Fibroblast of lung (primary cell): ENCODE data around the gene OR2V2.

Source experiments
- CTCF ChIP-seq, 2 donors: IDR thresholded peaks in 1 of 2; conservative IDR thresholded peaks in 1 of 2; 1 replicate in 1 of 2; 2 replicates in 1 of 2; pipeline ENCODE4 v1.5.1; 2011 to 2012; ENCODE audit warnings: low read length in 2 of 2, control low read depth in 1 of 2, inconsistent platforms in 1 of 2, low read depth in 1 of 2, mild to moderate bottlenecking in 1 of 2
- EZH2 ChIP-seq: IDR thresholded peaks from 2 replicates; pipeline ENCODE4 v1.5.1; 2012; ENCODE audit warnings: low read length, control low read depth, mild to moderate bottlenecking; ENCODE audit errors: missing control alignments

- TF ChIP-seq CTCF (conservative IDR thresholded peaks at IDR 0.05 in 1 of 2, IDR thresholded peaks at IDR 0.05 in 1 of 2; ENCODE audit: low read depth in 1 of 2, low read length in 2 of 2) = no peak
- TF ChIP-seq EZH2 = no peak
Observed at GRCh38 chr5:181176254-181176952, 29.0 kb downstream of the OR2V2 start.
